DMS53 treated with DMSO at 0.1 percent for 48 hours (cell line): ENCODE data around the gene FAM200B.
"Not testable (repeated sequence)": the region's sequence is repeated elsewhere in the genome, so short reads cannot be mapped to it uniquely, and the experiment has no call there.

Experiments
- DNase-seq: peaks from one replicate; lab custom pipeline; 2025; ENCODE audit not compliant: unreplicated experiment; lab: John Stamatoyannopoulos, UW

FAM200B gene

DNA sequence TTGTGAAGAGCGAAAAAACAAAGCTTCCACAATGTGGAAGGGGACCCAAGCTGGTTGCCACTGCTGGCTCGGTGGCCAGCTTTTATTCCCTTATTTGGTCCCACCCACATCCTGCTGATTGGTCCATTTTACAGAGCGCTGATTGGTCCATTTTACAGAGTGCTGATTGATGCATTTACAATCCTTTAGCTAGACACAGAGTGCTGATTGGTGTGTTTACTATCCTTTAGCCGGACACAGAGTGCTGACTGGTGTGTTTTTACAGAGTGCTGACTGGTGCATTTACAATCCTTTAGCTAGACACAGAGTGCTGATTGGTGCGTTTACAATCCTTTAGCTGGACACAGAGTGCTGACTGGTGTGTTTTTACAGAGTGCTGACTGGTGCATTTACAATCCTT is 51.4 kb downstream of the FAM200B start:
- not testable (repeated sequence) for DNase-seq

DNA sequence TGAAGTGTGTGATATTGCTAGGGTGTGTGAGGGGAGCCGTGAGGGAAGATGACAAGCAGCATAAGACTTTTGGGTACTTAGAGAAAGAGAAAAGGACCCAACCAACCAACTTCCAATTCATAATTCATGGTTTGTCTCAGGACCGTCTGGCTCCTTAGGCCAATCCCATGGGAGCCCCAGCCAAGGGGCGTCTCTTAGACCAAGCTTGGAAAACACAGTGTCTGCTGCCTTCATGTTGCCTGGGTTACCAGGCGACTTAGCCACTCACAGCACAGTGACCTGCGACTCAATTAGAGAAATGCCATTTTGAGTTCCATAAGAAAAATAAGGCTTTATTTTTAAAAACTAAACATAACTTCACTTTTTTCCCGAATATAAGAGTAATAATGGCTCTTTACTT is 53.9 kb downstream of the FAM200B start:
- DNase-seq = no peak

DNA sequence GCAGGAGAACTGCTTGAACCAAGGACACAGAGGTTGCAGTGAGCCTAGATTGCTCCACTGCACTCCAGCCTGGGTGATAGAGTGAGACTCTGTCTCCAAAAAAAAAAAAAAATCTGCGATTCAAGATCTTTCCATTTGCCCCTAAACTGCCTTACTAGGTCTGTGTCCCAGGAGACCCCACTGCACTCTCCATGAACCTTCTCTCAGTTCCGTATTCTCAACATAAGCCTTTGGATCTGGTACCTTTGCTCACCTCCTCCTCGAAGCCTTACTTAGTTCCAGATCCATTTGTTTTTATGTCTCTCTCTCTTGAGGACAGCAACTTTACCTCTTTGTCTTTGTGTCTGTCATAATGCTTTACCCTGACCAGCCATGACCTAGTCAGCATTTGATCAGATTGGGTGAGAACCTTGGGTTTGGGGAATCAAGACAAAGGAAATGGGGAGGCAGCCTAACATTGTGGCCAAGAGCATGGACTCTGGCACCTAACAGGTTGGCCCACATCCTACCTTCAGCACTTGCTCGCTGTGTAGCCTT is 55.0 kb downstream of the FAM200B start:
- DNase-seq = no peak

DNA sequence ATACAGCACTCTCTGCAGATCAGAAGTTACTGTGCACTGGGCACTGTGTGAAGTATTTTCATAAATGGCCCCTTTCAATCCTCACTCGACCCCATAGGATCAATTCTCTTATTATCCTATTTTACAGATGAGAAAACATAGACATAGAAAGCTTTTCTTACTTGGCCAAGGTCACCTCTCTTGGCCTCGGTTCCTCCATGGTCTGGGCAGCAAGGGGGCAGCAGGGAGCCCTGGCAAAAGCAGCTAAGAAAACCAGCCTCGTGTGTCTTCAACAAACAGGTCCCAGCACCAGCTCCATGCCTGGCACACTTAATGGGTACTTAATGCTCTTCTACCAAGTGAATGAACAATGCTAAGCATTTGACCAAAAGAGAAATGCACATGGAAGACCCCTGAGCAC is 55.6 kb downstream of the FAM200B start:
- DNase-seq = no peak

DNA sequence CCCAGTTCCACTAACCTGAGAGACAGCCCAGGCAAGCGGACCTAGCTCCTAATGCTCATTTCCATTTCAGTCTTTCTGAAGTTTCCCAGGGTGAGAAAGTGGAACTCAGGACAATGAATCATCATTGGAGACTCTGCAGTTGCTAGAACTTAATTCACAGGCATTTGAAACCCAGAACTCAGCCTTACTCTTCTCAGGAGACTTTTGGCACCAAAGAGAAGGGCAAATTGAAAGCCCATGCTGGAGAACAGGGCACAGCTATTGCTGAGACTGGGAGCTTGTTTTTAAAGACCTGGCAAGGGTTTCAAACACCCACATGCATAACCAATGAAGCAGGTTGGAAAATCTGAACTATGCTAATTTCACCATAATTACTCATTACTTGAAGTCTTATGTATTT is 57.2 kb downstream of the FAM200B start:
- DNase-seq = no peak
